Measurements from ENCODE around the gene TMEM114. TPM values are rescaled to one million over a fixed set of nuclear protein-coding genes. Genes with fewer than 3 reads are reported as not detected.
"Not testable (repeated sequence)": the region's sequence is repeated elsewhere in the genome, so short reads cannot be mapped to it uniquely, and the experiment has no call there.

Gene TMEM114
- total RNA-seq, 1 donor from 2014 or later, result not detected

GRCh38 chr16:8567355-8568230, 22.7 kb downstream of the TMEM114 start:
- peak; percentile 72 for DNase-seq
- Histone ChIP-seq H3K27me3 (peaks cover 26% of the 10 kb centered on the region), H3K4me3 (no peak overlapping the region), H3K4me1 (no peaks in the 10 kb centered on the region), H3K9me3 (no peaks in the 10 kb centered on the region), H3K36me3 (no peaks in the 10 kb centered on the region), H3K27ac (no peak overlapping the region)
- TF ChIP-seq CTCF (IDR thresholded peaks at IDR 0.05), result peak; percentile 99
- intact Hi-C loops (cut with DNase I), result loop anchor here (10.0 kb wide), 1 partner anchor 317 kb away; the partner anchor contains the start of gene LITAFD
- ATAC-seq, result peak; percentile 95

GRCh38 chr16:8565498-8565897, 24.8 kb downstream of the TMEM114 start:
- no peaks in the 10 kb centered on the region for H3K4me1 ChIP-seq
- H3K27ac ChIP-seq, result no peak overlapping the region
- TF ChIP-seq CTCF (IDR thresholded peaks at IDR 0.05), result no peak
- H3K27me3 ChIP-seq, result peaks cover 19% of the 10 kb centered on the region
- H3K36me3 ChIP-seq, result no peaks in the 10 kb centered on the region
- DNase-seq (no peak), ATAC-seq (no peak)
- intact Hi-C loops (cut with DNase I), result loop anchor here (10.0 kb wide), 1 partner anchor 319 kb away; the partner anchor contains the start of gene LITAFD
- H3K4me3 ChIP-seq, result no peak overlapping the region
- no peaks in the 10 kb centered on the region for H3K9me3 ChIP-seq

- TF ChIP-seq CTCF (IDR thresholded peaks at IDR 0.05), result no peak
- Histone ChIP-seq H3K4me3 (no peak overlapping the region), H3K36me3 (no peaks in the 10 kb centered on the region), H3K27ac (no peak overlapping the region), H3K9me3 (no peaks in the 10 kb centered on the region), H3K4me1 (no peaks in the 10 kb centered on the region), H3K27me3 (peaks cover 14% of the 10 kb centered on the region)
- intact Hi-C loops (cut with DNase I), result loop anchor here (10.0 kb wide), 1 partner anchor 320 kb away; the partner anchor contains the start of gene LITAFD
- ATAC-seq, result no peak
- no peak for DNase-seq
Observed at GRCh38 chr16:8564934-8565345, 25.4 kb downstream of the TMEM114 start.

- not testable (repeated sequence) for ATAC-seq, H3K27ac ChIP-seq, H3K9me3 ChIP-seq, H3K27me3 ChIP-seq, H3K4me1 ChIP-seq, H3K36me3 ChIP-seq, DNase-seq, H3K4me3 ChIP-seq
- intact Hi-C loops (cut with DNase I), result loop anchor here (10.0 kb wide), 1 partner anchor 321 kb away; the partner anchor contains the start of gene LITAFD
Observed at GRCh38 chr16:8563944-8564540, 26.3 kb downstream of the TMEM114 start.

GRCh38 chr16:8561496-8561895, 28.8 kb downstream of the TMEM114 start:
- no peak for TF ChIP-seq CTCF (IDR thresholded peaks at IDR 0.05)
- intact Hi-C loops (cut with DNase I), result loop anchor here (10.0 kb wide), 1 partner anchor 323 kb away; the partner anchor contains the start of gene LITAFD
- no peaks in the 10 kb centered on the region for H3K27me3 ChIP-seq
- ATAC-seq (no peak), DNase-seq (no peak)
- H3K9me3 ChIP-seq, result no peaks in the 10 kb centered on the region
- H3K4me1 ChIP-seq, result no peaks in the 10 kb centered on the region
- H3K27ac ChIP-seq, result no peak overlapping the region
- no peaks in the 10 kb centered on the region for H3K36me3 ChIP-seq
- no peak overlapping the region for H3K4me3 ChIP-seq

GRCh38 chr16:8555400-8555799, 34.9 kb downstream of the TMEM114 start:
- Histone ChIP-seq H3K27me3 (peaks cover 12% of the 10 kb centered on the region), H3K4me3 (no peak overlapping the region), H3K27ac (no peak overlapping the region), H3K36me3 (no peaks in the 10 kb centered on the region), H3K9me3 (no peaks in the 10 kb centered on the region), H3K4me1 (no peaks in the 10 kb centered on the region)
- DNase-seq (no peak), ATAC-seq (no peak)
- intact Hi-C loops (cut with DNase I), result no loop called here
- TF ChIP-seq CTCF (IDR thresholded peaks at IDR 0.05), result no peak
